Epithelial cell of esophagus (primary cell): ENCODE measurements around the gene FAM83B.

Source experiments
- DNase-seq: peaks from one replicate; pipeline ENCODE4 v3.0.0; 2010; ENCODE audit warnings: low read depth
- H3K4me3 ChIP-seq: 2 replicates; pipeline ENCODE4 v1.5.1; 2011; ENCODE audit warnings: mild to moderate bottlenecking, low read length, control low read depth
- TF ChIP-seq, protein P1 (sequence below): IDR thresholded peaks from 2 replicates; pipeline ENCODE4 v1.5.1; 2011; ENCODE audit warnings: low read depth, mild to moderate bottlenecking, low read length, control low read depth, inconsistent platforms; ENCODE audit not compliant: insufficient read depth; ENCODE audit errors: missing control alignments

The FAM83B gene

GRCh38 chr6:54898767-54899166 is 52.2 kb downstream of the FAM83B start:
- no peak overlapping the region for H3K4me3 ChIP-seq
- no peak for DNase-seq
- TF ChIP-seq, protein P1, sequence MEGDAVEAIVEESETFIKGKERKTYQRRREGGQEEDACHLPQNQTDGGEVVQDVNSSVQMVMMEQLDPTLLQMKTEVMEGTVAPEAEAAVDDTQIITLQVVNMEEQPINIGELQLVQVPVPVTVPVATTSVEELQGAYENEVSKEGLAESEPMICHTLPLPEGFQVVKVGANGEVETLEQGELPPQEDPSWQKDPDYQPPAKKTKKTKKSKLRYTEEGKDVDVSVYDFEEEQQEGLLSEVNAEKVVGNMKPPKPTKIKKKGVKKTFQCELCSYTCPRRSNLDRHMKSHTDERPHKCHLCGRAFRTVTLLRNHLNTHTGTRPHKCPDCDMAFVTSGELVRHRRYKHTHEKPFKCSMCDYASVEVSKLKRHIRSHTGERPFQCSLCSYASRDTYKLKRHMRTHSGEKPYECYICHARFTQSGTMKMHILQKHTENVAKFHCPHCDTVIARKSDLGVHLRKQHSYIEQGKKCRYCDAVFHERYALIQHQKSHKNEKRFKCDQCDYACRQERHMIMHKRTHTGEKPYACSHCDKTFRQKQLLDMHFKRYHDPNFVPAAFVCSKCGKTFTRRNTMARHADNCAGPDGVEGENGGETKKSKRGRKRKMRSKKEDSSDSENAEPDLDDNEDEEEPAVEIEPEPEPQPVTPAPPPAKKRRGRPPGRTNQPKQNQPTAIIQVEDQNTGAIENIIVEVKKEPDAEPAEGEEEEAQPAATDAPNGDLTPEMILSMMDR, result no peak

- TF ChIP-seq, protein P1, result no peak
- no peak for DNase-seq
- no peak overlapping the region for H3K4me3 ChIP-seq
Measured at GRCh38 chr6:54899442-54899841, 52.9 kb downstream of the FAM83B start.

DNA sequence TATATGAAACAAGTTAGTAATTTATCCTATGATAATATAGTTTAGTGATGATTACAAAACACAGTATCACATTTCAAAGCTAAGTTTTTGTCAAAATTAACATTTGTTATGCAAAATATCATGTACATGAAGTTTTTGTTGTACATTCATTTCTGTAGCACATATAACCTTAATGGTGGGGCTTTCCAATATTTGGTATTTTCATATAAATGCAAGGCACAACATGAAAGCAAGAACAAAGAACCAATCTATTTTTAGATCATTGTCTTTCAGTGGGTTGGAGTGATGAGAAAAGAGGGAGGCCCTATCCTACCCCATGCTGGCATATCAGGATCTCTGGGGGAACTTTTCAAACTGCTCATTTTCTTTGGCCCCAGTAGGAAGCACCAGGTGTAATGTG is 53.4 kb downstream of the FAM83B start:
- TF ChIP-seq, protein P1, result no peak
- DNase-seq, result no peak
- no peak overlapping the region for H3K4me3 ChIP-seq

DNA sequence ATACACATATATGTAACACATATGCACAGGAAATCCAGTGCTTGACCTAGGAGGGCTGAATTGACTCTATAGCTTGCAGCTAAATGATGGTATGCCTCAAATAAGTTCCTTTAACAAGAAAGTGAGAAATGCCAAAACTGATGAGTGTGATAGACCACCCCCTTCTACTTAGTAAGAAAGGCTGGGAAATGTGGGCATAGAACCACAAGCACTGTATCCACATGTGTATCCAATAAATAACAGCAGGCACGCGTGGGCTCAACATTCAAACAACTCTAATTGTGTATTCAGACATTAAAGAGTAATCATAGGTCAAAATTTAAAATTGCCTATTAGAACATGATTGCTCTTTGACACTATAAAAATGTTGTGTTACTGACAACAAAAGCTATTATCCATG is 54.1 kb downstream of the FAM83B start:
- TF ChIP-seq, protein P1, result no peak
- DNase-seq, result no peak
- H3K4me3 ChIP-seq, result no peak overlapping the region

DNA sequence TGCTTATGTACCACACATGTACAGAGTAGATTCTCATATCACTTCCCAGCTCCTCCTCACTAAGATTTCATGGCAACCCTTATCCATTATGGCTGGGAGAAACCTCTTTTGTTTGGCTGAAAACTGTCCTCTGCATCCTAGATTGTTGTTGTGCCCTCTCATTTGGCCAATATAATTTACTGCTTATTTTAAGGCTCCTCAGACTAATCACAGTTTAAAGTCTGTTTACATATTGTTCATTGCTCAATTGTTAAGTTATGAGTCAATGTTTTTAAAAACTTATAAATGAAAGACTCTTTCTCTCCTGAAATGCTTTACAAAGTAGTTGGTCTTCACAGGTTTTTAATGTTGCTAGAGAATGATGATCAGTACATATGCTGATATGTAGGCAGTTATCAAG is 57.3 kb downstream of the FAM83B start:
- no peak for DNase-seq
- H3K4me3 ChIP-seq, result no peak overlapping the region
- TF ChIP-seq, protein P1, result no peak

- no peak for DNase-seq
- TF ChIP-seq, protein P1, result no peak
Measured at GRCh38 chr6:54907355-54907754, 60.8 kb downstream of the FAM83B start.

DNA sequence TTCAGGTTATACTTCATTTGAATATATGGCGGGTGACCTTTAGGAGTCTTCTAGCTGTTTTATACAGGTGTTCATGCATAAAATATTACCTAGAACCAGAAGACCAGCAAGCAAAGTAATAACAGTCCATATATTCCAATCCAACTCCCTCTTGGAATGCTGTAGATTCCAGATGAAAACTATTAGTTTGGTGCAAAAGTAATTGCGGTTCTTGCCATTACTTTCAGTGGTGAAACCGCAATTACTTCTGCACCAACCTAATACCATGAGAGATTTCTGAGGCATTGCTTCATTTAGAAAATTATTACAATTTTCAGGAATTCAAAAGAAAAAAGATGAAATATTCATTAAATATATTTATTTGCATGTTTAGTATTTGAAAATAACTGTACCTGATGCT is 62.6 kb downstream of the FAM83B start:
- no peak for DNase-seq
- TF ChIP-seq, protein P1, result no peak
- H3K4me3 ChIP-seq, result no peak overlapping the region

More at GRCh38 chr6:54907355-54907754, 60.8 kb downstream of the FAM83B start:
- no peak overlapping the region for H3K4me3 ChIP-seq
